NCI-H2196 (cell line): ENCODE data around the gene POLE.

ENCODE experiments used
- DNase-seq: peaks from one replicate; lab custom pipeline; 2025; ENCODE audit not compliant: unreplicated experiment; lab: John Stamatoyannopoulos, UW

The POLE gene

GRCh38 chr12:132582582-132583410, 104.3 kb downstream of the POLE start:
- DNase-seq, result no peak

- DNase-seq, result no peak
These were observed 105.1 kb downstream of the POLE start for GRCh38 chr12:132582058-132582420.

- DNase-seq, result no peak
These were observed 105.6 kb downstream of the POLE start for GRCh38 chr12:132581348-132582057.

- DNase-seq, result no peak
These were observed 106.3 kb downstream of the POLE start for GRCh38 chr12:132580701-132581292.

- no peak for DNase-seq
These were observed 107.4 kb downstream of the POLE start for GRCh38 chr12:132579744-132580143.

- no peak for DNase-seq
These were observed 108.3 kb downstream of the POLE start for GRCh38 chr12:132578826-132579225.

GRCh38 chr12:132578118-132578517, 109.0 kb downstream of the POLE start:
- no peak for DNase-seq

- DNase-seq, result no peak
These were observed 109.8 kb downstream of the POLE start for GRCh38 chr12:132577191-132577920.

GRCh38 chr12:132576701-132577100, 110.4 kb downstream of the POLE start:
- DNase-seq, result no peak

GRCh38 chr12:132575661-132576060, 111.5 kb downstream of the POLE start:
- DNase-seq, result no peak

GRCh38 chr12:132574271-132574996, 112.7 kb downstream of the POLE start:
- DNase-seq, result no peak
